H1 (cell line): Measurements from ENCODE around the gene DYRK1B. TPM values are rescaled to one million over a fixed set of nuclear protein-coding genes. Genes with fewer than 3 reads are reported as not detected.

ENCODE experiments used
- BACH1 ChIP-seq: IDR thresholded peaks from 2 replicates; pipeline ENCODE4 v1.6.1; 2012; ENCODE audit warnings: low read length, improper control_type of control experiment
- CTBP2 ChIP-seq: IDR thresholded peaks from 2 replicates; pipeline ENCODE4 v1.7.0; 2011; ENCODE audit warnings: borderline replicate concordance, mild to moderate bottlenecking, moderate library complexity, mixed read lengths, low read length; ENCODE audit not compliant: insufficient read depth, insufficient read length
- GTF2F1 ChIP-seq: IDR thresholded peaks from 2 replicates; pipeline ENCODE4 v1.6.1; 2012; ENCODE audit warnings: low read depth, low read length, improper control_type of control experiment, borderline replicate concordance
- NANOG ChIP-seq: IDR thresholded peaks from 2 replicates; pipeline ENCODE4 v1.6.1; 2011; ENCODE audit warnings: low read length, low read depth, mild to moderate bottlenecking, inconsistent platforms; ENCODE audit not compliant: insufficient read depth, poor library complexity, severe bottlenecking
- TEAD4 ChIP-seq: IDR thresholded peaks from 2 replicates; pipeline ENCODE4 v1.6.1; 2012; ENCODE audit warnings: low read depth, low read length, inconsistent platforms, mixed read lengths
- polyA plus RNA-seq, 7 experiments: library from polyadenylated mRNA; depleted of rRNA in 3 of 7; stranded (reverse) in 5 of 7; unstranded in 2 of 7; fragments of >200 nt in 5 of 7; fragments of 200-250 nt in 2 of 7; gene quantifications; 1 replicate in 5 of 7; 2 replicates in 1 of 7; 4 replicates in 1 of 7; pipeline versions ENCODE4 v1.2.1 to v1.2.3, GENCODE V29; 2011 to 2013; ENCODE audit warnings: missing spikeins in 2 of 7, mixed read lengths in 2 of 7
- total RNA-seq: library from RNA; stranded (reverse); fragmentation: NEBNext Ultra II Directional; extraction: Animal tissue kit (Norgen Biotek cat#: 25700); gene quantifications from 2 replicates; pipeline ENCODE4 v1.2.1, GENCODE V29; 2021
- TF ChIP-seq, protein P1 (sequence below): fragments of 300-600 bp; sonication (generic); IDR thresholded peaks from 2 replicates; pipeline ENCODE4 v1.7.1; 2012; ENCODE audit warnings: low read length, moderate library complexity, mild to moderate bottlenecking, inconsistent platforms; ENCODE audit not compliant: insufficient replicate concordance
- TF ChIP-seq, protein P2 (sequence below): IDR thresholded peaks from 2 replicates; pipeline ENCODE4 v1.6.1; 2011; ENCODE audit warnings: low read length, improper control_type of control experiment

Gene DYRK1B
- total and polyA plus RNA-seq, 2 of the 8 experiments (the other 6 are each of a cell fraction or from before 2014, with no cell fraction given), result 6.9 to 14.8 TPM

DNA sequence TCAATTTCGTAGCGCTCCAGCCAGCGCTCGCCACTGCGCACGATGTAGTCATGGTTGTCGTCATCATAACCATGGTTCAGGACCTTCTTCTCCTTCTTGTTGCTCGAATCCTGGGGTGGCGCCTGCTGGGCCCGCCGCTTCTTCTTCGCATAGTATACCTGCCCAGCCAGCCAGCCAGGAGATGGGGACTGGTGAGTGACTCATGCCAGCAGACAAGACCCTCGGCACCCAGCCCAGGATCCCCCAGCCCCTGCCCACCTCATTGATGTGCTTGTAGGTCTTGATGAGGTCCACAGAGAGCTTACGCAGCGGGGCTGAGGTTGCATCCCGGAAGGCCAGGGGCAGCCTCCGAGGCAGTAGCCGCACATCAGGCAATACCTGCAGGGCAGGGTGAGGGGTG, 3.6 kb downstream of the DYRK1B start (continued):
- TF ChIP-seq, protein P1, sequence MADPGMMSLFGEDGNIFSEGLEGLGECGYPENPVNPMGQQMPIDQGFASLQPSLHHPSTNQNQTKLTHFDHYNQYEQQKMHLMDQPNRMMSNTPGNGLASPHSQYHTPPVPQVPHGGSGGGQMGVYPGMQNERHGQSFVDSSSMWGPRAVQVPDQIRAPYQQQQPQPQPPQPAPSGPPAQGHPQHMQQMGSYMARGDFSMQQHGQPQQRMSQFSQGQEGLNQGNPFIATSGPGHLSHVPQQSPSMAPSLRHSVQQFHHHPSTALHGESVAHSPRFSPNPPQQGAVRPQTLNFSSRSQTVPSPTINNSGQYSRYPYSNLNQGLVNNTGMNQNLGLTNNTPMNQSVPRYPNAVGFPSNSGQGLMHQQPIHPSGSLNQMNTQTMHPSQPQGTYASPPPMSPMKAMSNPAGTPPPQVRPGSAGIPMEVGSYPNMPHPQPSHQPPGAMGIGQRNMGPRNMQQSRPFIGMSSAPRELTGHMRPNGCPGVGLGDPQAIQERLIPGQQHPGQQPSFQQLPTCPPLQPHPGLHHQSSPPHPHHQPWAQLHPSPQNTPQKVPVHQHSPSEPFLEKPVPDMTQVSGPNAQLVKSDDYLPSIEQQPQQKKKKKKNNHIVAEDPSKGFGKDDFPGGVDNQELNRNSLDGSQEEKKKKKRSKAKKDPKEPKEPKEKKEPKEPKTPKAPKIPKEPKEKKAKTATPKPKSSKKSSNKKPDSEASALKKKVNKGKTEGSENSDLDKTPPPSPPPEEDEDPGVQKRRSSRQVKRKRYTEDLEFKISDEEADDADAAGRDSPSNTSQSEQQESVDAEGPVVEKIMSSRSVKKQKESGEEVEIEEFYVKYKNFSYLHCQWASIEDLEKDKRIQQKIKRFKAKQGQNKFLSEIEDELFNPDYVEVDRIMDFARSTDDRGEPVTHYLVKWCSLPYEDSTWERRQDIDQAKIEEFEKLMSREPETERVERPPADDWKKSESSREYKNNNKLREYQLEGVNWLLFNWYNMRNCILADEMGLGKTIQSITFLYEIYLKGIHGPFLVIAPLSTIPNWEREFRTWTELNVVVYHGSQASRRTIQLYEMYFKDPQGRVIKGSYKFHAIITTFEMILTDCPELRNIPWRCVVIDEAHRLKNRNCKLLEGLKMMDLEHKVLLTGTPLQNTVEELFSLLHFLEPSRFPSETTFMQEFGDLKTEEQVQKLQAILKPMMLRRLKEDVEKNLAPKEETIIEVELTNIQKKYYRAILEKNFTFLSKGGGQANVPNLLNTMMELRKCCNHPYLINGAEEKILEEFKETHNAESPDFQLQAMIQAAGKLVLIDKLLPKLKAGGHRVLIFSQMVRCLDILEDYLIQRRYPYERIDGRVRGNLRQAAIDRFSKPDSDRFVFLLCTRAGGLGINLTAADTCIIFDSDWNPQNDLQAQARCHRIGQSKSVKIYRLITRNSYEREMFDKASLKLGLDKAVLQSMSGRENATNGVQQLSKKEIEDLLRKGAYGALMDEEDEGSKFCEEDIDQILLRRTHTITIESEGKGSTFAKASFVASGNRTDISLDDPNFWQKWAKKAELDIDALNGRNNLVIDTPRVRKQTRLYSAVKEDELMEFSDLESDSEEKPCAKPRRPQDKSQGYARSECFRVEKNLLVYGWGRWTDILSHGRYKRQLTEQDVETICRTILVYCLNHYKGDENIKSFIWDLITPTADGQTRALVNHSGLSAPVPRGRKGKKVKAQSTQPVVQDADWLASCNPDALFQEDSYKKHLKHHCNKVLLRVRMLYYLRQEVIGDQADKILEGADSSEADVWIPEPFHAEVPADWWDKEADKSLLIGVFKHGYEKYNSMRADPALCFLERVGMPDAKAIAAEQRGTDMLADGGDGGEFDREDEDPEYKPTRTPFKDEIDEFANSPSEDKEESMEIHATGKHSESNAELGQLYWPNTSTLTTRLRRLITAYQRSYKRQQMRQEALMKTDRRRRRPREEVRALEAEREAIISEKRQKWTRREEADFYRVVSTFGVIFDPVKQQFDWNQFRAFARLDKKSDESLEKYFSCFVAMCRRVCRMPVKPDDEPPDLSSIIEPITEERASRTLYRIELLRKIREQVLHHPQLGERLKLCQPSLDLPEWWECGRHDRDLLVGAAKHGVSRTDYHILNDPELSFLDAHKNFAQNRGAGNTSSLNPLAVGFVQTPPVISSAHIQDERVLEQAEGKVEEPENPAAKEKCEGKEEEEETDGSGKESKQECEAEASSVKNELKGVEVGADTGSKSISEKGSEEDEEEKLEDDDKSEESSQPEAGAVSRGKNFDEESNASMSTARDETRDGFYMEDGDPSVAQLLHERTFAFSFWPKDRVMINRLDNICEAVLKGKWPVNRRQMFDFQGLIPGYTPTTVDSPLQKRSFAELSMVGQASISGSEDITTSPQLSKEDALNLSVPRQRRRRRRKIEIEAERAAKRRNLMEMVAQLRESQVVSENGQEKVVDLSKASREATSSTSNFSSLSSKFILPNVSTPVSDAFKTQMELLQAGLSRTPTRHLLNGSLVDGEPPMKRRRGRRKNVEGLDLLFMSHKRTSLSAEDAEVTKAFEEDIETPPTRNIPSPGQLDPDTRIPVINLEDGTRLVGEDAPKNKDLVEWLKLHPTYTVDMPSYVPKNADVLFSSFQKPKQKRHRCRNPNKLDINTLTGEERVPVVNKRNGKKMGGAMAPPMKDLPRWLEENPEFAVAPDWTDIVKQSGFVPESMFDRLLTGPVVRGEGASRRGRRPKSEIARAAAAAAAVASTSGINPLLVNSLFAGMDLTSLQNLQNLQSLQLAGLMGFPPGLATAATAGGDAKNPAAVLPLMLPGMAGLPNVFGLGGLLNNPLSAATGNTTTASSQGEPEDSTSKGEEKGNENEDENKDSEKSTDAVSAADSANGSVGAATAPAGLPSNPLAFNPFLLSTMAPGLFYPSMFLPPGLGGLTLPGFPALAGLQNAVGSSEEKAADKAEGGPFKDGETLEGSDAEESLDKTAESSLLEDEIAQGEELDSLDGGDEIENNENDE, result no peak
- TF ChIP-seq TEAD4 (no peak), NANOG (no peak), GTF2F1 (no peak), BACH1 (no peak), CTBP2 (no peak)
- TF ChIP-seq, protein P2, sequence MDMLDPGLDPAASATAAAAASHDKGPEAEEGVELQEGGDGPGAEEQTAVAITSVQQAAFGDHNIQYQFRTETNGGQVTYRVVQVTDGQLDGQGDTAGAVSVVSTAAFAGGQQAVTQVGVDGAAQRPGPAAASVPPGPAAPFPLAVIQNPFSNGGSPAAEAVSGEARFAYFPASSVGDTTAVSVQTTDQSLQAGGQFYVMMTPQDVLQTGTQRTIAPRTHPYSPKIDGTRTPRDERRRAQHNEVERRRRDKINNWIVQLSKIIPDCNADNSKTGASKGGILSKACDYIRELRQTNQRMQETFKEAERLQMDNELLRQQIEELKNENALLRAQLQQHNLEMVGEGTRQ, result no peak
